ENCODE measurements around the gene ZNF385A.
A peak's percentile ranks its signal among the peaks of the same experiment; 100 is the strongest.

ZNF385A gene

DNA sequence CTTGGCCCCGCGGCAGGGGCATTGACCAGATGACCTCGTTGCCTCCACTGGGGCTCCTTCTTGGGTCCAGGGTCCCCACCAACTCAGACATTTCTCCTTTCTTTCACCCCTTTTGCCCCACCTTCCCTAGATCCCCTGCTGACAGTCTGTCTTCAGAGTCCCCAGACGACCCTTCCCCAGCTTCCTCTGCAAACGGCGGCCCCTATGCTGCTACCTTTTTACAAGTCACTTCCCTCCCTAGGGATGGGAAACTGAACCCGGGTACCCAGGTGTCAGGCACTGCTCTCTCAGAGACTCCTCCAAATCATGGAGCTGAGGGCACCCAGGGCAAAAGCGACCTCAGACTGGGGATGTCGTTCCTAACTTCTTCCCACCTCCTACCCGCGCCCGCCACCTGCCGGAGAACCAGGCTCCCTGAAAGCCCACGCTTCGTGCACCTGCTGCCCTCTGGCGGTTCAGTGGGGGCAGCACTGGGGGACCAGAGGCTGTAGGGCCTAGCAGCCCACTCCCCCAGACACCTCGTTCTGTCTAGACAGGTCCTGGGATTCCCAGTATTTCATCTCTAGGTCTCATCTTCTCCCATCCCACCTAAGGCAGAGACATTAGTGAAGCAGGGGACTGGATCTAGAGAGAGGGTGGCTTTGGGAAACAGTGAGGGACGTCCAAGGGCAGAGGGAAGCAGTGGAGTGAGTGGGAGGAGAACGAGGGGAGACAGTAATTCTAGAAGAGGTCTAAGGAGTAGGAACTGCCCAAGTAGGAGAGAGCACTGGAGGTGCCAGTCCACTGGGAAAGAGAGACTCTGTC is 4.9 kb downstream of the ZNF385A start:
- no peaks in the 10 kb centered on the region for H3K9me2 ChIP-seq (replicated peaks; ENCODE audit: low read depth, low read length)
- H3K79me2 ChIP-seq (ENCODE audit: insufficient read depth, low read length) = no peaks in the 10 kb centered on the region
- H3K36me3 ChIP-seq (ENCODE audit: insufficient read depth, low read length) = no peaks in the 10 kb centered on the region
- no peaks in the 10 kb centered on the region for H4K20me1 ChIP-seq (ENCODE audit: insufficient read depth, low read length, poor library complexity, severe bottlenecking)
- H3F3A ChIP-seq (ENCODE audit: low read depth) = no peaks in the 10 kb centered on the region
- H3K4me3 ChIP-seq (ENCODE audit: low read length, poor library complexity, severe bottlenecking) = no peak overlapping the region
- H3K4me1 ChIP-seq (ENCODE audit: insufficient read depth, low read length, poor library complexity, severe bottlenecking) = peaks cover 10% of the 10 kb centered on the region
- no peak overlapping the region for H2AFZ ChIP-seq (ENCODE audit: low read length)
- no peaks in the 10 kb centered on the region for H3K9me3 ChIP-seq (ENCODE audit: insufficient read depth, low read depth, low read length)
- peak overlapping the region; percentile 30 for H3K4me2 ChIP-seq (ENCODE audit: low read depth, low read length, poor library complexity, severe bottlenecking)
- no peak overlapping the region for H3K9ac ChIP-seq (ENCODE audit: low read depth, low read length, poor library complexity, severe bottlenecking)
- TF ChIP-seq EZH2phosphoT487 (IDR thresholded peaks at IDR 0.05; ENCODE audit: borderline replicate concordance) = no peak
- TF ChIP-seq, protein P1, sequence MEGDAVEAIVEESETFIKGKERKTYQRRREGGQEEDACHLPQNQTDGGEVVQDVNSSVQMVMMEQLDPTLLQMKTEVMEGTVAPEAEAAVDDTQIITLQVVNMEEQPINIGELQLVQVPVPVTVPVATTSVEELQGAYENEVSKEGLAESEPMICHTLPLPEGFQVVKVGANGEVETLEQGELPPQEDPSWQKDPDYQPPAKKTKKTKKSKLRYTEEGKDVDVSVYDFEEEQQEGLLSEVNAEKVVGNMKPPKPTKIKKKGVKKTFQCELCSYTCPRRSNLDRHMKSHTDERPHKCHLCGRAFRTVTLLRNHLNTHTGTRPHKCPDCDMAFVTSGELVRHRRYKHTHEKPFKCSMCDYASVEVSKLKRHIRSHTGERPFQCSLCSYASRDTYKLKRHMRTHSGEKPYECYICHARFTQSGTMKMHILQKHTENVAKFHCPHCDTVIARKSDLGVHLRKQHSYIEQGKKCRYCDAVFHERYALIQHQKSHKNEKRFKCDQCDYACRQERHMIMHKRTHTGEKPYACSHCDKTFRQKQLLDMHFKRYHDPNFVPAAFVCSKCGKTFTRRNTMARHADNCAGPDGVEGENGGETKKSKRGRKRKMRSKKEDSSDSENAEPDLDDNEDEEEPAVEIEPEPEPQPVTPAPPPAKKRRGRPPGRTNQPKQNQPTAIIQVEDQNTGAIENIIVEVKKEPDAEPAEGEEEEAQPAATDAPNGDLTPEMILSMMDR (conservative IDR thresholded peaks at IDR 0.05; ENCODE audit: low read length) = peak; percentile 100
- H3K27me3 ChIP-seq (ENCODE audit: insufficient read depth, low read length, poor library complexity, severe bottlenecking) = no peaks in the 10 kb centered on the region

DNA sequence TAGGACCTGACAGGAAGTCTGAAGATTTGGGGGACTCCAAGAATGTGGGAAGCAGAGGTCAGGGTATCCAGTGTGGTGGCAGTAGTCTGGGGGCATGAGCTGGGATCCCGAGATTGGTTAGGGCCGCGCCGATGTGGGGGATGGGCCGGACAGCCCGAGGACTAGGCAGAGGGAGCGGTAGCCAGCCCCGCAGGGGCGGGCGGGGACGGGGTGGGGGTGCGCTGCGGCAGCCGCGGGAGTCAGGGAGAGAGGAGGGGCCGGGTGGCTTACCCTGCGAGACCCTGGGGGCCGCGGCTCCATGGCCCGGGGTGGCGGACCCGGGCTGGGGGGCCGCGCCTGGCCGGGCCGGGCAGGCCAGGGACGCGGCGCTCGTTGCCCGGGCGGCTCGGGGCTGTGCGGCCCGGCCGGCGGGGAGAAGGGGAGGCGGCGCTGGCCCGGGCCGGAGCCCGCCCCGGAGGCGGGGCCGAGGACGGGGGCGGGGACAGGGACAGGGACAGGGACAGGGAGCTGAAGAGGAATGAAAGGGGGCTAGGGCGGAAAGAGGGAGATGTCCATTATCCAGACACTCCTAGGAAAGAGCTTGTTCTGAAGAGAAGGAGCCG is 5.6 kb downstream of the ZNF385A start:
- TF ChIP-seq, protein P1 (conservative IDR thresholded peaks at IDR 0.05; ENCODE audit: low read length) = no peak
- Histone ChIP-seq H3K9ac (ENCODE audit: low read depth, low read length, poor library complexity, severe bottlenecking) (no peak overlapping the region), H3K27me3 (ENCODE audit: insufficient read depth, low read length, poor library complexity, severe bottlenecking) (no peaks in the 10 kb centered on the region), H3K79me2 (ENCODE audit: insufficient read depth, low read length) (no peaks in the 10 kb centered on the region), H2AFZ (ENCODE audit: low read length) (no peak overlapping the region), H3F3A (ENCODE audit: low read depth) (no peaks in the 10 kb centered on the region), H3K4me2 (ENCODE audit: low read depth, low read length, poor library complexity, severe bottlenecking) (no peak overlapping the region), H3K9me3 (ENCODE audit: insufficient read depth, low read depth, low read length) (no peaks in the 10 kb centered on the region), H3K36me3 (ENCODE audit: insufficient read depth, low read length) (no peaks in the 10 kb centered on the region), H3K9me2 (replicated peaks; ENCODE audit: low read depth, low read length) (no peaks in the 10 kb centered on the region), H4K20me1 (ENCODE audit: insufficient read depth, low read length, poor library complexity, severe bottlenecking) (no peaks in the 10 kb centered on the region), H3K4me1 (ENCODE audit: insufficient read depth, low read length, poor library complexity, severe bottlenecking) (peaks cover 12% of the 10 kb centered on the region), H3K4me3 (ENCODE audit: low read length, poor library complexity, severe bottlenecking) (no peak overlapping the region)

DNA sequence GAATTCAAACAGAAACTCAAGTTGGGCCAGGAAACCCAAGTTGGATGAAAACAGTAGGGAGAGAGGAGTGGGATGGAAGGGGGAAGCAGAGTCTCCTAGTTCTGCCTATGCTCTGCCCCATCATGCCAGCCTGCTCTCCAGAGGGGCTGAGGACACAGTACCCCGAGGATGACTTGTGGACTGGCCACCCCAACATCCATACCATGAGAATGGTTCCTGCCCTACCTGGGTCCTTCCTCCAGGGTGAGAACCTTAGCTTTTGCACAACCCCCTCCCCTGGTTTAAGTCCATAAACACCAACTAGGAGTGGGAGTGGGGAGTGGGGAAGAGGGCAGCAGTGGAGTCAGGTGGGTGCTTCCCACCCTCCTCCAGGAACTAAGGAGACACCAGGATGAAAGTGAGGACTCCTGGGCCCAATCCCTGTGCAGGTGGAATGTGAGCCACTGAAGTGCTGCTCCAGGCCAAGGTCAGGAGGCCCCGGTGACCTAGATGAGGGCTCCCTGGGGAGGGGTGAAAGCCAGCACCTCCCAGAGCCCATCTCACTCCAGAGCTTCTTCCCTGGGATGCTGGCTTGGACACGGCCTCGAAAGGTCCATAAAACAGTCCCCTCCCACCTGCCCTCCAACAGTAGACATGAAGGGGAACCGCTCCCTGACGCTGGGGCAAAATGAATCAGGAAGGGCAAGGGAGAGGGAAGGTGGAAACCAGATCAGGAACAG is 6.6 kb downstream of the ZNF385A start:
- Histone ChIP-seq H3K4me1 (ENCODE audit: insufficient read depth, low read length, poor library complexity, severe bottlenecking) (peaks cover 12% of the 10 kb centered on the region), H3K9ac (ENCODE audit: low read depth, low read length, poor library complexity, severe bottlenecking) (no peak overlapping the region), H3K9me3 (ENCODE audit: insufficient read depth, low read depth, low read length) (no peaks in the 10 kb centered on the region), H3K9me2 (replicated peaks; ENCODE audit: low read depth, low read length) (no peaks in the 10 kb centered on the region), H3K4me2 (ENCODE audit: low read depth, low read length, poor library complexity, severe bottlenecking) (no peak overlapping the region), H3F3A (ENCODE audit: low read depth) (no peaks in the 10 kb centered on the region), H2AFZ (ENCODE audit: low read length) (no peak overlapping the region), H3K79me2 (ENCODE audit: insufficient read depth, low read length) (no peaks in the 10 kb centered on the region), H3K4me3 (ENCODE audit: low read length, poor library complexity, severe bottlenecking) (no peak overlapping the region), H3K27me3 (ENCODE audit: insufficient read depth, low read length, poor library complexity, severe bottlenecking) (no peaks in the 10 kb centered on the region), H4K20me1 (ENCODE audit: insufficient read depth, low read length, poor library complexity, severe bottlenecking) (no peaks in the 10 kb centered on the region), H3K36me3 (ENCODE audit: insufficient read depth, low read length) (no peaks in the 10 kb centered on the region)
- no peak for TF ChIP-seq EZH2phosphoT487 (IDR thresholded peaks at IDR 0.05; ENCODE audit: borderline replicate concordance)
- TF ChIP-seq, protein P1 (conservative IDR thresholded peaks at IDR 0.05; ENCODE audit: low read length) = no peak

Data from Loucy (cell line).